Progenitor cell of endocrine pancreas (in vitro differentiated cells): ENCODE data around the gene ASZ1. TPM values are rescaled to one million over a fixed set of nuclear protein-coding genes. Genes with fewer than 3 reads are reported as not detected.

Source experiments
- DNase-seq: peaks from one replicate; pipeline ENCODE4 v3.0.0; 2021; ENCODE audit warnings: low spot score; ENCODE audit not compliant: unreplicated experiment
- H3K27ac Mint-ChIP-seq: 2 replicates; pipeline ENCODE4 v1.8.0; 2021; ENCODE audit warnings: mild to moderate bottlenecking, moderate library complexity, mixed read lengths
- H3K27me3 Mint-ChIP-seq: 2 replicates; pipeline ENCODE4 v1.8.0; 2021; ENCODE audit warnings: mixed read lengths
- H3K36me3 Mint-ChIP-seq: 2 replicates; pipeline ENCODE4 v1.8.0; 2022; ENCODE audit warnings: mixed read lengths; ENCODE audit not compliant: insufficient read depth
- H3K4me1 Mint-ChIP-seq: 2 replicates; pipeline ENCODE4 v1.8.0; 2021; ENCODE audit warnings: low read depth, mixed read lengths
- H3K4me3 Mint-ChIP-seq: 2 replicates; pipeline ENCODE4 v1.8.0; 2021; ENCODE audit warnings: low read depth, mild to moderate bottlenecking, moderate library complexity, mixed read lengths
- H3K9me3 Mint-ChIP-seq: 2 replicates; pipeline ENCODE4 v1.8.0; 2021; ENCODE audit warnings: low read depth, mixed read lengths
- total RNA-seq: library from RNA; stranded (reverse); gene quantifications from 2 replicates; pipeline ENCODE4 v1.2.1, GENCODE V29; 2021
- TF ChIP-seq, protein P1 (sequence below): fragments of 200-600 bp; sonication (generic); IDR thresholded peaks from one replicate; pipeline ENCODE4 v1.5.0; 2021; ENCODE audit warnings: antibody characterized with exemption, mild to moderate bottlenecking; ENCODE audit not compliant: unreplicated experiment

ASZ1 gene
- total RNA-seq, 1 donor from 2014 or later, result not detected

DNA sequence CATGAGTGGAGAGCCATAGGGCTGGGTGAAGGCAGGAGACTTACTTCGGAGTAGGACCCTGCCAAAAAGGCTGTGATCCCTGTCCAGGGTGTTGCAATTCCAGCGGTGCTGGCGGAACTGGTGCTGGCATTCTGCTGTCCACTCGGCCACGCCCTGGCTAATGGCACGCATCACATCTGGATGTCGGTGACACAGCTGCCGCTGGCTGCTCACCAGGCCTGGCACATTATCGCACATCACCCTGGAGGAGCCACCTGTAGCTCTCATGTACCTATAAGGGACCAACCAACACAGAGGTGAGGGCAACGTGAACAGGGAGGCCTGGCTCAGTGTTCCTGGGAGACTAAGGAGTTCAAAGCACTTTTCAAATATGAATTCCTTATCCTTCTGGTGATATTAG is 106.8 kb downstream of the ASZ1 start:
- Mint-ChIP-seq H3K4me1 (peaks cover 12% of the 10 kb centered on the region), H3K27ac (no peak overlapping the region), H3K9me3 (no peaks in the 10 kb centered on the region), H3K4me3 (no peak overlapping the region), H3K27me3 (peaks cover 90% of the 10 kb centered on the region), H3K36me3 (no peaks in the 10 kb centered on the region)
- DNase-seq, result no peak
- TF ChIP-seq, protein P1, sequence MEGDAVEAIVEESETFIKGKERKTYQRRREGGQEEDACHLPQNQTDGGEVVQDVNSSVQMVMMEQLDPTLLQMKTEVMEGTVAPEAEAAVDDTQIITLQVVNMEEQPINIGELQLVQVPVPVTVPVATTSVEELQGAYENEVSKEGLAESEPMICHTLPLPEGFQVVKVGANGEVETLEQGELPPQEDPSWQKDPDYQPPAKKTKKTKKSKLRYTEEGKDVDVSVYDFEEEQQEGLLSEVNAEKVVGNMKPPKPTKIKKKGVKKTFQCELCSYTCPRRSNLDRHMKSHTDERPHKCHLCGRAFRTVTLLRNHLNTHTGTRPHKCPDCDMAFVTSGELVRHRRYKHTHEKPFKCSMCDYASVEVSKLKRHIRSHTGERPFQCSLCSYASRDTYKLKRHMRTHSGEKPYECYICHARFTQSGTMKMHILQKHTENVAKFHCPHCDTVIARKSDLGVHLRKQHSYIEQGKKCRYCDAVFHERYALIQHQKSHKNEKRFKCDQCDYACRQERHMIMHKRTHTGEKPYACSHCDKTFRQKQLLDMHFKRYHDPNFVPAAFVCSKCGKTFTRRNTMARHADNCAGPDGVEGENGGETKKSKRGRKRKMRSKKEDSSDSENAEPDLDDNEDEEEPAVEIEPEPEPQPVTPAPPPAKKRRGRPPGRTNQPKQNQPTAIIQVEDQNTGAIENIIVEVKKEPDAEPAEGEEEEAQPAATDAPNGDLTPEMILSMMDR, result no peak

DNA sequence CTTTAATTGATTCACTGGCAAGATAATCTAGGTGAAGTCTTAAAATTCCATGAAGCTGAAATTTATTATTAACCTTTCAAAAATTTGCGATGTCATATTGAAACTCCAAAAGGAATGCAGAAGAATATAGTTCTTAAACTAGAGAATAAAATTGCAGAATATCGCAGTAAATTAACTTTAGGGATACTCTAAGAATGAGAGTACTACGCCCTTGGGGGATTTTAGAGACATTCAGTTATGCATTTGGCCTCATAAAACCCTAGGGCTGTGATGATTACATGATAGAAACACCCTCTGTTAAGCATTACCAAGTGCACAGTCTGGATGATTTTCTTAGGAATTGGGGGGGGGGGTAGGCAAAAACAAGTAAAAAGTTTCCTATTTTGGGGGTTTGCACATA is 108.1 kb downstream of the ASZ1 start:
- Mint-ChIP-seq H3K4me1 (peaks cover 12% of the 10 kb centered on the region), H3K27ac (no peak overlapping the region), H3K4me3 (no peak overlapping the region), H3K9me3 (no peaks in the 10 kb centered on the region), H3K36me3 (no peaks in the 10 kb centered on the region), H3K27me3 (peaks cover 86% of the 10 kb centered on the region)
- TF ChIP-seq, protein P1, result no peak
- no peak for DNase-seq

DNA sequence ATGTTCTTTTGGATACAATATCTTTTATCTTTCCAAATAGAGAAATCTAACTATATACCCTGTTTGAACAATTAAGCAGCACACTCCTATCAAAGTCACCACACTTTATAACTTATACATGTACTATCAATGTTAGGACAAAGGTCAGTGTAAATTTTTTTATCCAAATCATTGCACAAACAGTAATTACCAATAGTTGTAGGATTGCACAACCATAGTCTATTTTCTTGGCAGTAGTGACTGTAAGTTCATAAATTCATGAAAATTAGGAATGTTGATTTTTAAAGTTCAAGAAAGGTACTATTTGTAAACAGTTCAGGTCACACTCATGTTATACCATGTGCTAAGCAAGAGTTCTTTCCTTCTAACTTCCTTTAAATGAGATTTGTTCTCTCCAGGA is 113.7 kb downstream of the ASZ1 start:
- H3K9me3 Mint-ChIP-seq, result no peaks in the 10 kb centered on the region
- DNase-seq, result no peak
- no peaks in the 10 kb centered on the region for H3K36me3 Mint-ChIP-seq
- H3K27me3 Mint-ChIP-seq, result peaks cover 38% of the 10 kb centered on the region
- no peak overlapping the region for H3K27ac Mint-ChIP-seq
- no peaks in the 10 kb centered on the region for H3K4me1 Mint-ChIP-seq
- TF ChIP-seq, protein P1, result no peak
- no peak overlapping the region for H3K4me3 Mint-ChIP-seq

Other genes starting within 250 kb of the ASZ1 start
- 0.33 and 0.46 TPM in 2 replicates for gene WNT2, start 104.4 kb downstream of the ASZ1 start, total RNA-seq
- gene CFTR, start 52.5 kb upstream of the ASZ1 start, total RNA-seq, result 6.6 and 9.0 TPM in 2 replicates